ENCODE measurements around the gene TRAIP. TPM values are rescaled to one million over a fixed set of nuclear protein-coding genes. Genes with fewer than 3 reads are reported as not detected.

TRAIP gene
- total RNA-seq, 1 donor from 2014 or later, result 3.2 TPM

GRCh38 chr3:49883998-49884397 is 27.6 kb upstream of the TRAIP start:
- H3K4me1 Mint-ChIP-seq (ENCODE audit: low read depth, unreplicated experiment), result no peaks in the 10 kb centered on the region
- H3K27ac Mint-ChIP-seq (ENCODE audit: unreplicated experiment), result no peak overlapping the region
- Histone ChIP-seq H3K36me3 (ENCODE audit: insufficient read depth, low read length) (no peaks in the 10 kb centered on the region), H3K4me1 (ENCODE audit: insufficient read depth, low read length) (no peaks in the 10 kb centered on the region), H3K4me2 (ENCODE audit: low read length) (no peak overlapping the region), H3K4me3 (ENCODE audit: insufficient read depth, low read depth, low read length) (no peak overlapping the region), H3K9ac (ENCODE audit: low read length) (no peak overlapping the region), H3K27me3 (ENCODE audit: insufficient read depth, low read length) (peaks cover 6% of the 10 kb centered on the region), H3K27ac (ENCODE audit: low read depth, low read length) (no peak overlapping the region), H3K9me3 (ENCODE audit: insufficient read depth, low read depth, low read length) (no peaks in the 10 kb centered on the region), H4K20me1 (ENCODE audit: insufficient read depth, low read length) (no peaks in the 10 kb centered on the region), H3K79me2 (ENCODE audit: insufficient read depth, low read length) (no peaks in the 10 kb centered on the region), H2AFZ (ENCODE audit: low read depth, low read length) (no peak overlapping the region)
- H3K27me3 Mint-ChIP-seq (ENCODE audit: low read depth, unreplicated experiment), result peaks cover 19% of the 10 kb centered on the region
- no peak for DNase-seq (ENCODE audit: low read depth)
- H3K4me3 Mint-ChIP-seq (ENCODE audit: unreplicated experiment), result no peak overlapping the region
- H3K9me3 Mint-ChIP-seq (ENCODE audit: unreplicated experiment), result no peaks in the 10 kb centered on the region
- H3K36me3 Mint-ChIP-seq (ENCODE audit: low read depth, unreplicated experiment), result no peaks in the 10 kb centered on the region
- FAIRE-seq, result no peak
- TF ChIP-seq EZH2 (IDR thresholded peaks at IDR 0.05; ENCODE audit: insufficient read depth, low read length) (no peak), CTCF (IDR thresholded peaks at IDR 0.05; ENCODE audit: insufficient read depth, low read depth, low read length) (no peak)

GRCh38 chr3:49882166-49882565 is 25.8 kb upstream of the TRAIP start:
- Histone ChIP-seq H3K27me3 (ENCODE audit: insufficient read depth, low read length) (peaks cover 6% of the 10 kb centered on the region), H3K4me1 (ENCODE audit: insufficient read depth, low read length) (no peaks in the 10 kb centered on the region), H3K4me2 (ENCODE audit: low read length) (no peak overlapping the region), H3K9ac (ENCODE audit: low read length) (no peak overlapping the region), H3K79me2 (ENCODE audit: insufficient read depth, low read length) (no peaks in the 10 kb centered on the region), H2AFZ (ENCODE audit: low read depth, low read length) (no peak overlapping the region), H3K9me3 (ENCODE audit: insufficient read depth, low read depth, low read length) (no peaks in the 10 kb centered on the region), H3K4me3 (ENCODE audit: insufficient read depth, low read depth, low read length) (no peak overlapping the region), H3K36me3 (ENCODE audit: insufficient read depth, low read length) (no peaks in the 10 kb centered on the region), H4K20me1 (ENCODE audit: insufficient read depth, low read length) (no peaks in the 10 kb centered on the region), H3K27ac (ENCODE audit: low read depth, low read length) (no peak overlapping the region)
- TF ChIP-seq EZH2 (IDR thresholded peaks at IDR 0.05; ENCODE audit: insufficient read depth, low read length) (no peak), CTCF (IDR thresholded peaks at IDR 0.05; ENCODE audit: insufficient read depth, low read depth, low read length) (no peak)
- H3K4me1 Mint-ChIP-seq (ENCODE audit: low read depth, unreplicated experiment), result no peaks in the 10 kb centered on the region
- no peak overlapping the region for H3K27ac Mint-ChIP-seq (ENCODE audit: unreplicated experiment)
- no peak for FAIRE-seq
- no peaks in the 10 kb centered on the region for H3K36me3 Mint-ChIP-seq (ENCODE audit: low read depth, unreplicated experiment)
- peaks cover 15% of the 10 kb centered on the region for H3K27me3 Mint-ChIP-seq (ENCODE audit: low read depth, unreplicated experiment)
- H3K9me3 Mint-ChIP-seq (ENCODE audit: unreplicated experiment), result no peaks in the 10 kb centered on the region
- no peak for DNase-seq (ENCODE audit: low read depth)
- H3K4me3 Mint-ChIP-seq (ENCODE audit: unreplicated experiment), result no peak overlapping the region

DNA sequence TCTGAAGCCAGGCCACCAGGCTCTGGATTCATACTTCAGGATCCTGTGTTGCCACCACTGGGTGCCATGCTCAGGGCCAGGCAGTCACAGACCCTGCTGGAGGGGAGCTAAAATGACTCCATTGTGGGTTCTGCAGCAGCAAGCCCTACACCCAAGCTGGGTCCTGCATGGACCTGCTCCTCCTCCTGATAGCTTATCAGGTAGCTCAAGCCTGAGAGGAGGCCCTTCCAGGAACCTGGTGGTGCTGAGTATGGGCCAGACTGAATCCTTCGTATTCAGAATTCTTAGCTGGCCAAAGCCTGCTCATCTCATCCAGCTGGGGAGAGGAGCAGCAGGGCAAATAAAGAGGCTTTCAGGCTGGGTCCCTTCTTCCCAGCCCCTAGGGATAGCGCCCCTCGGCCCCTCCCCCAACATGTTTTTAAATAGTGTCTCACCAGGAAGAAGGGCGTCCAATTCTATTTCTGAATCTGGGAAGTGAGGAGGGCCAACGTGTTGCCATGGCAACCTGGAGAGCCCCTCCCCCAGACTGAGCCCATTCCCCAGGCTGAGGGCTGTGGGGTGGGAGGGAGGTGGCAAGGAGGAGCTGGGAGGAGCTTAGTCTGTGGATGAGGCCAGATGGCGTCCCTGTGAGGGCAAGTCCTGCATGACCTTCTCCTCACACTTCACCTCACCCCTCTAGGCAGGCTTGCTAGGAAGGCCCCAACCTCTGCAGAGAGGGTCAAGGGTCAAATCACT is 24.4 kb upstream of the TRAIP start:
- Mint-ChIP-seq H3K27me3 (ENCODE audit: low read depth, unreplicated experiment) (peaks cover 21% of the 10 kb centered on the region), H3K27ac (ENCODE audit: unreplicated experiment) (no peak overlapping the region), H3K36me3 (ENCODE audit: low read depth, unreplicated experiment) (peaks cover 2% of the 10 kb centered on the region), H3K4me1 (ENCODE audit: low read depth, unreplicated experiment) (no peaks in the 10 kb centered on the region), H3K4me3 (ENCODE audit: unreplicated experiment) (no peak overlapping the region), H3K9me3 (ENCODE audit: unreplicated experiment) (peaks cover 4% of the 10 kb centered on the region)
- no peak overlapping the region for H3K27ac ChIP-seq (ENCODE audit: low read depth, low read length)
- TF ChIP-seq EZH2 (IDR thresholded peaks at IDR 0.05; ENCODE audit: insufficient read depth, low read length) (no peak), CTCF (IDR thresholded peaks at IDR 0.05; ENCODE audit: insufficient read depth, low read depth, low read length) (no peak)
- H3K4me2 ChIP-seq (ENCODE audit: low read length), result no peak overlapping the region
- FAIRE-seq (no peak), DNase-seq (ENCODE audit: low read depth) (no peak)
- no peaks in the 10 kb centered on the region for H4K20me1 ChIP-seq (ENCODE audit: insufficient read depth, low read length)
- H3K9ac ChIP-seq (ENCODE audit: low read length), result no peak overlapping the region
- no peak overlapping the region for H3K4me3 ChIP-seq (ENCODE audit: insufficient read depth, low read depth, low read length)
- H3K9me3 ChIP-seq (ENCODE audit: insufficient read depth, low read depth, low read length), result no peaks in the 10 kb centered on the region
- H2AFZ ChIP-seq (ENCODE audit: low read depth, low read length), result no peak overlapping the region
- no peaks in the 10 kb centered on the region for H3K36me3 ChIP-seq (ENCODE audit: insufficient read depth, low read length)
- H3K4me1 ChIP-seq (ENCODE audit: insufficient read depth, low read length), result no peaks in the 10 kb centered on the region
- H3K27me3 ChIP-seq (ENCODE audit: insufficient read depth, low read length), result peaks cover 6% of the 10 kb centered on the region
- no peaks in the 10 kb centered on the region for H3K79me2 ChIP-seq (ENCODE audit: insufficient read depth, low read length)

Data from astrocyte (in vitro differentiated cells and primary cell).